Natural killer cell (primary cell): ENCODE data around the gene ELP5. TPM values are rescaled to one million over a fixed set of nuclear protein-coding genes. Genes with fewer than 3 reads are reported as not detected.

Source experiments
- ATAC-seq, 3 donors: fragments of 150-1000 bp in 2 of 3; fragments of 200-7000 bp in 1 of 3; cut with Tn5 transposase; 1 replicate in 1 of 3; 2 replicates in 2 of 3; pipeline ENCODE4 v1.10.0; 2021; ENCODE audit warnings: mild to moderate bottlenecking in 2 of 3, moderate library complexity in 2 of 3
- DNase-seq, 2 donors: peaks; one replicate each; pipeline versions ENCODE4 v3.0.0 to v3.0.0-alpha.2; 2013 to 2021; ENCODE audit warnings: mixed read lengths in 1 of 2
- H3K27ac ChIP-seq: one replicate; pipeline ENCODE4 v1.5.1; 2013; ENCODE audit warnings: mild to moderate bottlenecking, low read length
- H3K27me3 ChIP-seq: one replicate; pipeline ENCODE4 v1.6.1; 2013; ENCODE audit warnings: low read length; ENCODE audit not compliant: control insufficient read depth, insufficient read depth
- H3K36me3 ChIP-seq: one replicate; pipeline ENCODE4 v1.6.1; 2013; ENCODE audit warnings: low read length; ENCODE audit not compliant: control insufficient read depth, insufficient read depth
- H3K4me1 ChIP-seq: one replicate; pipeline ENCODE4 v1.6.1; 2013; ENCODE audit warnings: low read length; ENCODE audit not compliant: control insufficient read depth, insufficient read depth
- H3K4me3 ChIP-seq: one replicate; pipeline ENCODE4 v1.5.1; 2013; ENCODE audit warnings: low read length
- H3K9me3 ChIP-seq: one replicate; pipeline ENCODE4 v1.6.1; 2013; ENCODE audit warnings: low read length; ENCODE audit not compliant: control insufficient read depth, insufficient read depth
- H3K27ac Mint-ChIP-seq, 2 donors: one replicate each; pipeline ENCODE4 v1.8.0; 2022; ENCODE audit warnings: mild to moderate bottlenecking in 2 of 2, mixed read lengths in 2 of 2, moderate library complexity in 1 of 2
- H3K27me3 Mint-ChIP-seq, 2 donors: one replicate each; pipeline ENCODE4 v1.8.0; 2022; ENCODE audit warnings: low read depth in 2 of 2, mixed read lengths in 2 of 2
- H3K36me3 Mint-ChIP-seq: one replicate; pipeline ENCODE4 v1.8.0; 2022; ENCODE audit warnings: mixed read lengths
- H3K4me1 Mint-ChIP-seq, 2 donors: one replicate each; pipeline ENCODE4 v1.8.0; 2022; ENCODE audit warnings: mixed read lengths in 2 of 2
- H3K4me3 Mint-ChIP-seq: one replicate; pipeline ENCODE4 v1.8.0; 2022; ENCODE audit warnings: mild to moderate bottlenecking, moderate library complexity, mixed read lengths
- H3K9me3 Mint-ChIP-seq, 2 donors: one replicate each; pipeline ENCODE4 v1.8.0; 2022; ENCODE audit warnings: mixed read lengths in 2 of 2
- CTCF ChIP-seq: fragments of 200-600 bp; IDR thresholded peaks from one replicate; pipeline ENCODE4 v1.8.0; 2022; ENCODE audit warnings: antibody characterized with exemption
- WGBS: methylation state at CpG from one replicate; pipeline ENCODE4 v1.1.7; 2013; ENCODE audit warnings: missing lambda C conversion rate; ENCODE audit not compliant: insufficient coverage; 5-methylcytosine and 5-hydroxymethylcytosine counted together
- intact Hi-C: fragments of 100-400 bp; cut with micrococcal nuclease; formaldehyde crosslinking; loops from one replicate; pipeline ENCODE4 v1.14.2; 2022
- total RNA-seq, 4 donors: library from RNA; stranded (reverse); fragments of 120-200 nt in 1 of 4; gene quantifications; one replicate each; pipeline versions ENCODE4 v1.2.3 to v1.2.4, GENCODE V29; 2013 to 2022

Gene ELP5
- total RNA-seq, 3 donors from 2014 or later (not counting 1 experiment from before 2014, with no cell fraction given): 30.1 to 38.5 (median 30.3) TPM

- 4% methylated on average over 75 of the region's 75 CpGs for WGBS
- Mint-ChIP-seq H3K36me3 (no peaks in the 10 kb centered on the region), H3K27ac (no peak overlapping the region), H3K4me3 (peak overlapping the region; percentile 66), H3K9me3 (no peaks in the 10 kb centered on the region), H3K4me1 (peaks cover 19 to 24% of the 10 kb centered on the region in 2 donors), H3K27me3 (peaks cover 7 to 18% of the 10 kb centered on the region in 2 donors)
- Histone ChIP-seq H3K27ac (no peak overlapping the region), H3K36me3 (no peaks in the 10 kb centered on the region), H3K4me3 (no peak overlapping the region), H3K9me3 (no peaks in the 10 kb centered on the region), H3K27me3 (peaks cover 18% of the 10 kb centered on the region), H3K4me1 (peaks cover 28% of the 10 kb centered on the region)
- DNase-seq: peak in 1 of 2 donors; percentile 57
- TF ChIP-seq CTCF: no peak
- ATAC-seq: no peak
- intact Hi-C loops: loop anchor here (5.0 kb wide), 1 partner anchor 247 kb away; no protein-coding TSS in a partner anchor
Measured at GRCh38 chr17:7293816-7294613, 42.0 kb downstream of the ELP5 start.

GRCh38 chr17:7294614-7295153 lies 42.7 kb downstream of the ELP5 start, which contains the start of gene YBX2:
Gene YBX2, minus strand, starts transcription at chr17:7294639. Its CDS starts 139 bp downstream, at chr17:7294500.
- intact Hi-C loops: loop anchor here (5.0 kb wide), 1 partner anchor 247 kb away; no protein-coding TSS in a partner anchor
- Mint-ChIP-seq H3K27me3 (peaks cover 7 to 18% of the 10 kb centered on the region in 2 donors), H3K4me1 (peaks cover 19 to 24% of the 10 kb centered on the region in 2 donors), H3K9me3 (no peaks in the 10 kb centered on the region), H3K27ac (peak within 1 kb of the TSS in 1 of 2 donors; percentile 63), H3K36me3 (no peaks in the 10 kb centered on the region), H3K4me3 (peak within 1 kb of the TSS; percentile 95)
- DNase-seq: peak; percentile 63 to 84
- H3K4me3 ChIP-seq: no peak within 1 kb of the TSS
- ATAC-seq: peak; percentile 76 to 84 (median 83)
- H3K4me1 ChIP-seq: peaks cover 28% of the 10 kb centered on the region
- H3K36me3 ChIP-seq: no peaks in the 10 kb centered on the region
- no peak for TF ChIP-seq CTCF
- H3K27ac ChIP-seq: no peak within 1 kb of the TSS
- peaks cover 18% of the 10 kb centered on the region for H3K27me3 ChIP-seq
- H3K9me3 ChIP-seq: no peaks in the 10 kb centered on the region
- WGBS: under 1% methylated on average over 57 of the region's 57 CpGs

- no peak overlapping the region for H3K27ac ChIP-seq
- Mint-ChIP-seq H3K27me3 (peaks cover 7 to 20% of the 10 kb centered on the region in 2 donors), H3K27ac (peak overlapping the region in 1 of 2 donors; percentile 63), H3K4me1 (peaks cover 19 to 24% of the 10 kb centered on the region in 2 donors), H3K4me3 (peak overlapping the region; percentile 95), H3K36me3 (no peaks in the 10 kb centered on the region), H3K9me3 (no peaks in the 10 kb centered on the region)
- WGBS: 46% methylated on average over 42 of the region's 42 CpGs
- no peak overlapping the region for H3K4me3 ChIP-seq
- intact Hi-C loops: loop anchor here (1.0 kb wide), 1 partner anchor 15 kb away; no protein-coding TSS in a partner anchor
- DNase-seq (peak in 1 of 2 donors; percentile 43), ATAC-seq (no peak)
- peaks cover 18% of the 10 kb centered on the region for H3K27me3 ChIP-seq
- no peak for TF ChIP-seq CTCF
- no peaks in the 10 kb centered on the region for H3K36me3 ChIP-seq
- peaks cover 28% of the 10 kb centered on the region for H3K4me1 ChIP-seq
- no peaks in the 10 kb centered on the region for H3K9me3 ChIP-seq
Measured at GRCh38 chr17:7295230-7296180, 43.5 kb downstream of the ELP5 start.
